Retinal pigment epithelial cell (primary cell): ENCODE results near the gene ZBTB4.

Experiments used
- DNase-seq: peaks from one replicate; pipeline ENCODE4 v3.0.0-alpha.2; 2010; ENCODE audit warnings: low read depth
- H3K4me3 ChIP-seq: 2 replicates; pipeline ENCODE4 v1.5.1; 2011; ENCODE audit warnings: mild to moderate bottlenecking, low read length, control low read depth, moderate library complexity
- CTCF ChIP-seq: conservative IDR thresholded peaks from 2 replicates; pipeline ENCODE4 v1.5.1; 2011; ENCODE audit warnings: low read depth, low read length, control low read depth, inconsistent platforms

ZBTB4 gene

GRCh38 chr17:7416323-7416722 is 63.1 kb downstream of the ZBTB4 start:
- TF ChIP-seq CTCF, result no peak

DNA sequence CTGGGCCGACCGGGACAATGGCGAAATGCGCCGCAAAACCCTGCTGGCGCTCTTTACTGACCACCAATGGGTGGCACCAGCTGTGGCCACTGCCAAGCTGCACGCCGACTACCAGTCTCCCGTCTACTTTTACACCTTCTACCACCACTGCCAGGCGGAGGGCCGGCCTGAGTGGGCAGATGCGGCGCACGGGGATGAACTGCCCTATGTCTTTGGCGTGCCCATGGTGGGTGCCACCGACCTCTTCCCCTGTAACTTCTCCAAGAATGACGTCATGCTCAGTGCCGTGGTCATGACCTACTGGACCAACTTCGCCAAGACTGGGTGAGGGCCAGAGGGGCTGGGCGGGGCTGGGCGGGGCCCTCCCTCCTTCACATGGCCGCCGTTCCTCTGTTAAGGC is 63.6 kb downstream of the ZBTB4 start:
- TF ChIP-seq CTCF, result no peak
- no peak overlapping the region for H3K4me3 ChIP-seq
- DNase-seq, result no peak

More at GRCh38 chr17:7416323-7416722, 63.1 kb downstream of the ZBTB4 start:
- no peak overlapping the region for H3K4me3 ChIP-seq
- DNase-seq, result no peak

DNA sequence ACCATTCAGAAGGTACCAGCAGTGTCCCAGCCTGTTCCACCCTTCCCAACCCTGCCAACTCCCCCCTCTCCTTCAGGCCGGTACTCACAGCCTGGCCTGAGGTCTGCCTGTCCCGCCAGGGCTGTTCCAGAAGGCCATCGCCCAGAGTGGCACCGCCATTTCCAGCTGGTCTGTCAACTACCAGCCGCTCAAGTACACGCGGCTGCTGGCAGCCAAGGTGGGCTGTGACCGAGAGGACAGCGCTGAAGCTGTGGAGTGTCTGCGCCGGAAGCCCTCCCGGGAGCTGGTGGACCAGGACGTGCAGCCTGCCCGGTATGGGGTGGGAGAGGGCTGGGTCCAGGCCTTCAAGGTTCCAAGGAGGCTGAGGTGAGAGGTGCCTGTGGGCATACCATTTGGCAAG is 64.6 kb downstream of the ZBTB4 start:
- no peak overlapping the region for H3K4me3 ChIP-seq
- TF ChIP-seq CTCF, result no peak
- DNase-seq, result no peak

- no peak overlapping the region for H3K4me3 ChIP-seq
- TF ChIP-seq CTCF, result no peak
- no peak for DNase-seq
Observed at GRCh38 chr17:7413346-7413985, 66.0 kb downstream of the ZBTB4 start.

DNA sequence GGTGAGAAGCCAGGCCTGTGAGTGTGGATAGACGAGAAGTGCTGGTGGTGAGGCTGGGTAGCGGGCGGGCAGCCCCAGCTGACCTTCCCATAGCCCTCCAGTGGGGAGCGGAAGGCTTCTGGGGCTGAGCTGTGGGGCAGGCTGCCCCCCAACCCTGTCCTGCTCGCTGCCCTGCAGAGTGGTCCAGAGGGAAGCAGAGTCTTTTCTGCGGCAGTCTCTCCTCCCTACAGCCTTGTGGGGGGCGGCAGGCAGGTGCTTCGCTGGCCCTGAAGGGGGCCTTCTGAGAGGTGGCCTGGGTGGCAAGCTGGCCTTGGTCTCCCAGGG is 68.0 kb downstream of the ZBTB4 start:
- no peak for TF ChIP-seq CTCF
- H3K4me3 ChIP-seq, result no peak overlapping the region
- DNase-seq, result no peak

DNA sequence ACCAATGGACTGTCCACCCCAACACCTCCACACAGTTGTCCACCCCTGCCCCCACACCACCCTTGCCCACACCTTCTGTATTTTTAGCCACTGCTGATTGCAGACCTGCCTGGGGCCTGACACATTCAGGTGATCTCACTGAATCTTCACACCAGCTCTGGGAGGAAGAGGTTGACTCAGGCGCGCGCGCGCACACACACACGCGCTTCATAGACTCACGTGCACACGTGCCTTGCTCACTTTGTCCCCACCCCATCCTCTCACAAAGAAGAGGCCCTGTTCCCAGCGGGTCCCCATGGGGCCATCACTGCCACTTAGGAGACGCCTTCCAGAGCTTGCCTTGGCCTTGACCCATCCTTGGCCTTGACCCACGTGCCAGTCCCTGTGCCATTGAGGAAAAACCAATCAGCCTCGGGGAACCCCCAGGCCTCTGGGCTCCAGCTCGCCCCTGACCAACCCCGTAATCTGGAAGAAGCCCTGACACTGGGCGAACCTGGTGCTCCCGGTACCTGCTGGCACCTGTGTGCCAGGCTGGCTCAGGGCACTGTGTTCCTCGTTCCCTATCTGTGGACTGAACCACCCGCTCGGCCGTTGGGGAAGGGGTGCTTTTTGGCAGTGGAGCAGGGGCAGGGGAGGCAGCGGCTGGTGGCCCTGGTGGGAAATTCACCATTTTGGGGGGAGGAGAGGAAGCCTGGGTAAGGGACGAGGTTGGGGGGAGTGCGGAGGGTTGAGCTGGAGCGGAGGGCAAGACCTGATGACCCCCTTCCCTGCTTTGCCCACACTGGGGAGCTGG is 68.6 kb downstream of the ZBTB4 start:
- H3K4me3 ChIP-seq, result no peak overlapping the region
- DNase-seq, result no peak
- no peak for TF ChIP-seq CTCF

DNA sequence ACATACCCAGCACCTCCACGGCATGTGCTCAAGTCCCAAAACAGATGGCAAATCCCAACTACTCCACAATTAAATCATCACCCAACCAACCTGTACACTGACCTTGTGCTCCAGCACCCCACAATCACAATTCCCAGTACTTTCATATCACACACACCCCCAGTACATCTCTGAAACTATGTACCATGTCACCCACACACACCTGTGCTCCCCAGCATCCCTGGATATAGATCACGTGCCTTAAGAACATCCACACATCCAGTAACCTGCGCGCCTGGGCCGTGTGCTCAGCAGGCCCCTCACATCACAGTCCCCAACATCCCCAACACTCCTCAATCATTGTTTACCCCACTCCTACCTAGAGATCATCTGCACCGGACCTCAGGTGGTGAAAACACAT is 69.7 kb downstream of the ZBTB4 start:
- no peak for DNase-seq
- no peak for TF ChIP-seq CTCF
- no peak overlapping the region for H3K4me3 ChIP-seq
